Measurements from ENCODE around the gene CD53.

CD53 gene

GRCh38 chr1:110880708-110881374 is 7.9 kb downstream of the CD53 start:
- no peak for TF ChIP-seq TAF1 (IDR thresholded peaks at IDR 0.05; ENCODE audit: borderline replicate concordance, insufficient read depth, low read length)
- no peak for TF ChIP-seq SIN3A (IDR thresholded peaks at IDR 0.05; ENCODE audit: borderline replicate concordance, insufficient read depth, low read length)
- TF ChIP-seq FOXP2 (optimal IDR thresholded peaks at IDR 0.05; ENCODE audit: borderline replicate concordance, extremely low read depth, extremely low read length, insufficient read depth): no peak
- TF ChIP-seq POLR2AphosphoS5 (IDR thresholded peaks at IDR 0.05; ENCODE audit: low read depth, low read length): no peak
- TF ChIP-seq REST (IDR thresholded peaks at IDR 0.05; ENCODE audit: insufficient read depth in 1 of 2, low read depth in 2 of 2, low read length in 2 of 2): no peak

- TF ChIP-seq REST (IDR thresholded peaks at IDR 0.05; ENCODE audit: insufficient read depth in 1 of 2, low read depth in 2 of 2, low read length in 2 of 2) (no peak), TAF1 (IDR thresholded peaks at IDR 0.05; ENCODE audit: borderline replicate concordance, insufficient read depth, low read length) (no peak), FOXP2 (optimal IDR thresholded peaks at IDR 0.05; ENCODE audit: borderline replicate concordance, extremely low read depth, extremely low read length, insufficient read depth) (no peak), SIN3A (IDR thresholded peaks at IDR 0.05; ENCODE audit: borderline replicate concordance, insufficient read depth, low read length) (no peak), POLR2AphosphoS5 (IDR thresholded peaks at IDR 0.05; ENCODE audit: low read depth, low read length) (no peak)
These were observed 15.1 kb downstream of the CD53 start for GRCh38 chr1:110888049-110888448.

- no peak for TF ChIP-seq FOXP2 (optimal IDR thresholded peaks at IDR 0.05; ENCODE audit: borderline replicate concordance, extremely low read depth, extremely low read length, insufficient read depth)
- TF ChIP-seq REST (IDR thresholded peaks at IDR 0.05; ENCODE audit: insufficient read depth in 1 of 2, low read depth in 2 of 2, low read length in 2 of 2): no peak
- TF ChIP-seq TAF1 (IDR thresholded peaks at IDR 0.05; ENCODE audit: borderline replicate concordance, insufficient read depth, low read length): no peak
- TF ChIP-seq SIN3A (IDR thresholded peaks at IDR 0.05; ENCODE audit: borderline replicate concordance, insufficient read depth, low read length): no peak
- TF ChIP-seq POLR2AphosphoS5 (IDR thresholded peaks at IDR 0.05; ENCODE audit: low read depth, low read length): no peak
These were observed 15.7 kb downstream of the CD53 start for GRCh38 chr1:110888641-110889040.

GRCh38 chr1:110890474-110891196 is 17.7 kb downstream of the CD53 start:
- no peak for TF ChIP-seq SIN3A (IDR thresholded peaks at IDR 0.05; ENCODE audit: borderline replicate concordance, insufficient read depth, low read length)

GRCh38 chr1:110893908-110894490 is 21.1 kb downstream of the CD53 start:
- no peak for TF ChIP-seq FOXP2 (optimal IDR thresholded peaks at IDR 0.05; ENCODE audit: borderline replicate concordance, extremely low read depth, extremely low read length, insufficient read depth)
- no peak for TF ChIP-seq REST (IDR thresholded peaks at IDR 0.05; ENCODE audit: insufficient read depth in 1 of 2, low read depth in 2 of 2, low read length in 2 of 2)
- TF ChIP-seq POLR2AphosphoS5 (IDR thresholded peaks at IDR 0.05; ENCODE audit: low read depth, low read length): no peak
- no peak for TF ChIP-seq TAF1 (IDR thresholded peaks at IDR 0.05; ENCODE audit: borderline replicate concordance, insufficient read depth, low read length)
- no peak for TF ChIP-seq SIN3A (IDR thresholded peaks at IDR 0.05; ENCODE audit: borderline replicate concordance, insufficient read depth, low read length)
